Panc1 (cell line): ENCODE data around the gene VPS4B. TPM values are rescaled to one million over a fixed set of nuclear protein-coding genes. Genes with fewer than 3 reads are reported as not detected.

ENCODE experiments used
- ATAC-seq: fragments of 200-7000 bp; cut with Tn5 transposase; 2 replicates; pipeline ENCODE4 v1.9.1; 2020; ENCODE audit warnings: mild to moderate bottlenecking, moderate library complexity
- BruUV-seq: library from RNA; stranded (reverse); fragments of 400-500 nt; replicated peaks from 2 replicates; lab custom pipeline; 2021; lab: Mats Ljungman, UMichigan
- CTCF ChIA-PET: fragments of 300-600 bp; sonication (Branson Sonifier 250); formaldehyde crosslinking; loops from one replicate; lab custom pipeline; 2022; ENCODE audit warnings: antibody characterized with exemption; lab: Charles Lee
- POLR2A ChIA-PET: fragments of 300-600 bp; sonication (Branson Sonifier 250); formaldehyde crosslinking; loops from one replicate; lab custom pipeline; 2022; ENCODE audit warnings: antibody characterized with exemption; lab: Charles Lee
- DNase-seq: peaks from one replicate; pipeline ENCODE4 v3.0.0-alpha.2; 2010; ENCODE audit warnings: low read depth, low spot score
- H3K27ac ChIP-seq: 2 replicates; pipeline ENCODE4 v1.5.1; 2011; ENCODE audit warnings: mild to moderate bottlenecking, low read length, inconsistent platforms
- H3K27me3 ChIP-seq: fragments of 200-500 bp; sonication (Bioruptor generic); 2 replicates; pipeline ENCODE4 v1.6.0; 2014; ENCODE audit warnings: low read length, inconsistent platforms; ENCODE audit not compliant: control insufficient read depth, insufficient read depth
- H3K36me3 ChIP-seq: fragments of 200-500 bp; sonication (Bioruptor generic); 2 replicates; pipeline ENCODE4 v1.5.1; 2014; ENCODE audit warnings: inconsistent platforms, mild to moderate bottlenecking, low read length, moderate library complexity; ENCODE audit not compliant: control insufficient read depth, insufficient read depth
- H3K4me1 ChIP-seq: 2 replicates; pipeline ENCODE4 v1.5.1; 2011; ENCODE audit warnings: inconsistent platforms, mild to moderate bottlenecking, low read length, moderate library complexity; ENCODE audit not compliant: control insufficient read depth, insufficient read depth
- H3K4me3 ChIP-seq, 2 experiments: 2 replicates each; pipeline ENCODE4 v1.5.1; 2011 to 2012; ENCODE audit warnings: low read depth in 2 of 2, low read length in 2 of 2, mild to moderate bottlenecking in 2 of 2, inconsistent platforms in 1 of 2, moderate library complexity in 1 of 2
- H3K9me3 ChIP-seq: fragments of 200-500 bp; sonication (Bioruptor generic); 2 replicates; pipeline ENCODE4 v1.5.1; 2014; ENCODE audit warnings: low read depth, mild to moderate bottlenecking, inconsistent platforms, low read length, moderate library complexity; ENCODE audit not compliant: control insufficient read depth, insufficient read depth
- CTCF ChIP-seq: fragments of 450-650 bp; IDR thresholded peaks from 2 replicates; pipeline ENCODE4 v1.5.1; 2017; ENCODE audit warnings: mild to moderate bottlenecking
- POLR2AphosphoS5 ChIP-seq: IDR thresholded peaks from 2 replicates; pipeline ENCODE4 v1.6.1; 2012; ENCODE audit warnings: mild to moderate bottlenecking, low read depth, low read length, moderate library complexity
- REST ChIP-seq, 2 experiments: IDR thresholded peaks; 2 replicates each; pipeline ENCODE4 v1.6.1; 2011 to 2012; ENCODE audit warnings: low read depth in 2 of 2, control low read depth in 1 of 2, low read length in 1 of 2, mild to moderate bottlenecking in 1 of 2, moderate library complexity in 1 of 2; ENCODE audit not compliant: insufficient read depth in 1 of 2
- SIN3A ChIP-seq: IDR thresholded peaks from 2 replicates; pipeline ENCODE4 v1.6.1; 2012; ENCODE audit warnings: low read depth, mild to moderate bottlenecking, low read length, moderate library complexity, borderline replicate concordance; ENCODE audit not compliant: insufficient read depth
- TCF7L2 ChIP-seq: IDR thresholded peaks from 2 replicates; pipeline ENCODE4 v1.6.1; 2011; ENCODE audit warnings: mild to moderate bottlenecking, low read depth, low read length, inconsistent platforms
- in situ Hi-C: cut with HindIII; loops from 2 replicates; pipeline ENCODE4 v1.10.0; 2016; ENCODE audit warnings: low sequenced_read_pairs, low pct_unique_long_range_greater_than_20kb
- intact Hi-C: fragments of 100-400 bp; cut with micrococcal nuclease; formaldehyde crosslinking; loops from one replicate; pipeline ENCODE4 v1.10.0; 2022; ENCODE audit not compliant: unreplicated experiment
- total RNA-seq: library from RNA; stranded (reverse); gene quantifications from one replicate; pipeline ENCODE4 v1.2.1, GENCODE V29; 2021; ENCODE audit not compliant: unreplicated experiment

Gene VPS4B
- total RNA-seq, 1 experiment from 2014 or later, result 44.5 TPM

GRCh38 chr18:63346031-63346430 is 76.2 kb downstream of the VPS4B start:
- Histone ChIP-seq H3K27me3 (no peaks in the 10 kb centered on the region), H3K27ac (no peak overlapping the region), H3K4me1 (no peaks in the 10 kb centered on the region), H3K9me3 (no peaks in the 10 kb centered on the region), H3K36me3 (peaks cover 4% of the 10 kb centered on the region; the same call in 1 of the 2 replicates), H3K4me3 (no peak overlapping the region)
- no peak for ATAC-seq
- TF ChIP-seq CTCF, result no peak
- no peak for TF ChIP-seq TCF7L2
- no peak for TF ChIP-seq REST (IDR thresholded peaks at IDR 0.05; ENCODE audit: insufficient read depth in 1 of 2, low read depth in 2 of 2, low read length in 1 of 2)
- no peak for TF ChIP-seq POLR2AphosphoS5
- no peak for TF ChIP-seq SIN3A
- ChIA-PET POLR2A (no interaction called here), CTCF (no interaction called here)
- intact Hi-C loops (no loop called here), in situ Hi-C loops (no loop called here)
- no peak for DNase-seq
- no TSS peak for BruUV-seq

DNA sequence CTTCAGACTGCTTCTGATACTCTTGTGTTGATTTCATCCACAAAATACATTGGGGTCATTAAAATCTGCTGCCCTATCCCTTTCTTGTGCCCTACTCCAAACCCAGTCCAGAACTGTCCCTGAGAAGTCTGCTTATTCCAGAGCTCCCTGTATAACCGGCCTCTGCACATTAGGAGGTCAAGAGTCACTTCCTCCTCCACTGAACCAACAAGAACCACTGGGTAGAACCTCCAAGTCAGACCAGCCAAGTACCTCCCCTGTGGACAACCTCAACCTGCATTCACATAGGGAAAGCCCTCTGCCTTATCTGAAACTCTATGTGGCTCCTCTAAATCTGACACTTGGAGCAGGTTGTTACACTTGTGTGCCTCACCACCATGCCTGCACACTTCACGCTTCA is 77.4 kb downstream of the VPS4B start:
- DNase-seq, result no peak
- H3K4me1 ChIP-seq, result no peaks in the 10 kb centered on the region
- no peaks in the 10 kb centered on the region for H3K9me3 ChIP-seq
- ATAC-seq, result no peak
- H3K4me3 ChIP-seq, result no peak overlapping the region
- H3K27ac ChIP-seq, result no peak overlapping the region
- in situ Hi-C loops (no loop called here), intact Hi-C loops (no loop called here)
- ChIA-PET POLR2A (no interaction called here), CTCF (interaction anchor here (0.7 kb wide), 1 partner anchor 94 kb away, joined by 3 read pairs; no protein-coding TSS in a partner anchor)
- TF ChIP-seq SIN3A, result no peak
- TF ChIP-seq TCF7L2, result no peak
- TF ChIP-seq REST (IDR thresholded peaks at IDR 0.05; ENCODE audit: insufficient read depth in 1 of 2, low read depth in 2 of 2, low read length in 1 of 2), result no peak
- no peak for TF ChIP-seq POLR2AphosphoS5
- TF ChIP-seq CTCF, result no peak
- H3K27me3 ChIP-seq, result no peaks in the 10 kb centered on the region
- peaks cover 2% of the 10 kb centered on the region; the same call in 1 of the 2 replicates for H3K36me3 ChIP-seq
- BruUV-seq, result no TSS peak
